Measurements from ENCODE around the gene CCDC92B. TPM values are rescaled to one million over a fixed set of nuclear protein-coding genes. Genes with fewer than 3 reads are reported as not detected.

CCDC92B gene
- total and polyA plus RNA-seq, 10 of the 15 experiments (the other 5 are each of a cell fraction or from before 2014, with no cell fraction given): not detected

GRCh38 chr17:2798678-2799077 is 49.2 kb upstream of the CCDC92B start:
- ATAC-seq (0 out of 3 replicates have a peak, but pooled peaks have one; percentile 16), FAIRE-seq (no peak), DNase-seq (ENCODE audit: low read depth, low spot score) (no peak)
- Histone ChIP-seq H3K79me2 (ENCODE audit: control insufficient read depth, insufficient read depth, low read length) (no peaks in the 10 kb centered on the region), H3K27ac (ENCODE audit: control insufficient read depth, insufficient read depth) (no peak overlapping the region), H3K4me2 (ENCODE audit: control insufficient read depth, insufficient read depth) (no peak overlapping the region), H3K4me3 (no peak overlapping the region), H3K9me3 (replicated peaks; ENCODE audit: control insufficient read depth, insufficient read depth, low read length) (no peaks in the 10 kb centered on the region), H3K4me1 (ENCODE audit: control insufficient read depth, insufficient read depth, low read length) (peaks cover 3% of the 10 kb centered on the region; the same call in 1 of the 2 replicates), H3K36me3 (ENCODE audit: control insufficient read depth in 2 of 2, insufficient read depth in 2 of 2, low read length in 1 of 2) (no peaks in the 10 kb centered on the region), H3K9ac (ENCODE audit: control insufficient read depth, insufficient read depth, low read length) (no peak overlapping the region), H3K27me3 (replicated peaks in 1 of 2; ENCODE audit: control insufficient read depth in 2 of 2, insufficient read depth in 2 of 2, low read length in 1 of 2) (peaks cover 0 to 3% of the 10 kb centered on the region in 2 experiments; a peak in 1 of 4 replicates), H2AFZ (ENCODE audit: control insufficient read depth, low read depth, low read length) (no peak overlapping the region), H4K20me1 (ENCODE audit: control insufficient read depth, insufficient read depth) (no peaks in the 10 kb centered on the region)
- intact Hi-C loops (cut with micrococcal nuclease; ENCODE audit: unreplicated experiment): no loop called here
- ChIA-PET SMC1A (ENCODE audit: uncharacterized antibody, unreplicated experiment) (no interaction called here), CTCF (no interaction called here), RAD21 (ENCODE audit: unreplicated experiment) (no interaction called here), POLR2A (no interaction called here)
- 3% methylated on average over 11 of the region's 11 CpGs for WGBS (ENCODE audit: insufficient coverage, insufficient replicate concordance, low lambda C conversion rate, missing lambda C conversion rate)
- BruUV-seq (replicated peaks): no TSS peak
- TF ChIP-seq ZNF217 (IDR thresholded peaks at IDR 0.05) (no peak), SMC3 (IDR thresholded peaks at IDR 0.05; ENCODE audit: borderline replicate concordance, low read length) (no peak), IKZF2 (IDR thresholded peaks at IDR 0.05) (no peak), SREBF2 (IDR thresholded peaks at IDR 0.05; ENCODE audit: low read length) (no peak)
- in situ Hi-C loops (cut with MboI): no loop called here

GRCh38 chr17:2798188-2798587 is 48.7 kb upstream of the CCDC92B start:
- ChIA-PET POLR2A (no interaction called here), CTCF (no interaction called here), SMC1A (ENCODE audit: uncharacterized antibody, unreplicated experiment) (no interaction called here), RAD21 (ENCODE audit: unreplicated experiment) (no interaction called here)
- no peak for FAIRE-seq
- 54% methylated on average over 11 of the region's 11 CpGs for WGBS (ENCODE audit: insufficient coverage, insufficient replicate concordance, low lambda C conversion rate, missing lambda C conversion rate)
- Histone ChIP-seq H2AFZ (ENCODE audit: control insufficient read depth, low read depth, low read length) (no peak overlapping the region), H3K4me1 (ENCODE audit: control insufficient read depth, insufficient read depth, low read length) (peaks cover 7% of the 10 kb centered on the region), H3K9ac (ENCODE audit: control insufficient read depth, insufficient read depth, low read length) (no peak overlapping the region), H3K4me3 (no peak overlapping the region), H3K27me3 (replicated peaks in 1 of 2; ENCODE audit: control insufficient read depth in 2 of 2, insufficient read depth in 2 of 2, low read length in 1 of 2) (peaks cover 0 to 3% of the 10 kb centered on the region in 2 experiments; a peak in 1 of 4 replicates), H3K9me3 (replicated peaks; ENCODE audit: control insufficient read depth, insufficient read depth, low read length) (no peaks in the 10 kb centered on the region), H3K79me2 (ENCODE audit: control insufficient read depth, insufficient read depth, low read length) (no peaks in the 10 kb centered on the region), H3K4me2 (ENCODE audit: control insufficient read depth, insufficient read depth) (no peak overlapping the region), H4K20me1 (ENCODE audit: control insufficient read depth, insufficient read depth) (no peaks in the 10 kb centered on the region), H3K27ac (ENCODE audit: control insufficient read depth, insufficient read depth) (no peak overlapping the region), H3K36me3 (ENCODE audit: control insufficient read depth in 2 of 2, insufficient read depth in 2 of 2, low read length in 1 of 2) (no peaks in the 10 kb centered on the region)
- no peak for DNase-seq (ENCODE audit: low read depth, low spot score)
- intact Hi-C loops (cut with micrococcal nuclease; ENCODE audit: unreplicated experiment): no loop called here
- BruUV-seq (replicated peaks): no TSS peak
- TF ChIP-seq CBX3 (IDR thresholded peaks at IDR 0.05; ENCODE audit: borderline replicate concordance, low read depth): no peak
- TF ChIP-seq GATAD2B (conservative IDR thresholded peaks at IDR 0.05; ENCODE audit: low read depth): no peak
- no peak for TF ChIP-seq EED (IDR thresholded peaks at IDR 0.05; ENCODE audit: low read depth)
- TF ChIP-seq ZNF207 (IDR thresholded peaks at IDR 0.05; ENCODE audit: borderline replicate concordance): no peak
- no peak for TF ChIP-seq TARDBP (IDR thresholded peaks at IDR 0.05; ENCODE audit: borderline replicate concordance)
- no peak for TF ChIP-seq ATF7 (IDR thresholded peaks at IDR 0.05; ENCODE audit: low read depth)
- TF ChIP-seq KDM1A (IDR thresholded peaks at IDR 0.05; ENCODE audit: borderline replicate concordance): no peak
- no peak for TF ChIP-seq KAT2A (conservative IDR thresholded peaks at IDR 0.05; ENCODE audit: control insufficient read depth, low read depth, low read length)
- TF ChIP-seq ZBTB11 (CRISPR knock-in tag; IDR thresholded peaks at IDR 0.05): no peak
- TF ChIP-seq TCF12 (IDR thresholded peaks at IDR 0.05; ENCODE audit: low read depth, low read length): no peak
- no peak for TF ChIP-seq USF2 (IDR thresholded peaks at IDR 0.05; ENCODE audit: borderline replicate concordance, low read depth, low read length)
- no peak for ATAC-seq
- in situ Hi-C loops (cut with MboI): no loop called here

All from GM12878 (cell line).